ENCODE data around the gene TMEM141.

The TMEM141 gene

GRCh38 chr9:136751244-136751643 lies 39.9 kb upstream of the TMEM141 start:
- H3K27me3 ChIP-seq (ENCODE audit: insufficient read depth, low read length, poor library complexity, severe bottlenecking), result no peaks in the 10 kb centered on the region
- no peaks in the 10 kb centered on the region for H3K79me2 ChIP-seq (ENCODE audit: insufficient read depth, low read length)
- H3K9ac ChIP-seq (ENCODE audit: low read depth, low read length, poor library complexity, severe bottlenecking), result no peak overlapping the region
- no peak overlapping the region for H3K4me2 ChIP-seq (ENCODE audit: low read depth, low read length, poor library complexity, severe bottlenecking)
- no peak overlapping the region for H3K4me3 ChIP-seq (ENCODE audit: low read length, poor library complexity, severe bottlenecking)
- H3K9me3 ChIP-seq (ENCODE audit: insufficient read depth, low read depth, low read length), result peaks cover 9% of the 10 kb centered on the region; the same call in 1 of the 2 replicates
- no peaks in the 10 kb centered on the region for H3K36me3 ChIP-seq (ENCODE audit: insufficient read depth, low read length)
- H4K20me1 ChIP-seq (ENCODE audit: insufficient read depth, low read length, poor library complexity, severe bottlenecking), result no peaks in the 10 kb centered on the region
- TF ChIP-seq EZH2phosphoT487 (IDR thresholded peaks at IDR 0.05; ENCODE audit: borderline replicate concordance) (no peak), CTCF (conservative IDR thresholded peaks at IDR 0.05; ENCODE audit: low read length) (no peak)
- H3F3A ChIP-seq (ENCODE audit: low read depth), result no peaks in the 10 kb centered on the region
- no peaks in the 10 kb centered on the region for H3K9me2 ChIP-seq (replicated peaks; ENCODE audit: low read depth, low read length)
- no peak overlapping the region for H2AFZ ChIP-seq (ENCODE audit: low read length)
- H3K4me1 ChIP-seq (ENCODE audit: insufficient read depth, low read length, poor library complexity, severe bottlenecking), result no peaks in the 10 kb centered on the region

- H3K9me2 ChIP-seq (replicated peaks; ENCODE audit: low read depth, low read length), result no peaks in the 10 kb centered on the region
- no peaks in the 10 kb centered on the region for H3K79me2 ChIP-seq (ENCODE audit: insufficient read depth, low read length)
- no peak overlapping the region for H3K4me2 ChIP-seq (ENCODE audit: low read depth, low read length, poor library complexity, severe bottlenecking)
- no peak overlapping the region for H3K9ac ChIP-seq (ENCODE audit: low read depth, low read length, poor library complexity, severe bottlenecking)
- no peak overlapping the region for H3K4me3 ChIP-seq (ENCODE audit: low read length, poor library complexity, severe bottlenecking)
- no peaks in the 10 kb centered on the region for H3F3A ChIP-seq (ENCODE audit: low read depth)
- H3K36me3 ChIP-seq (ENCODE audit: insufficient read depth, low read length), result no peaks in the 10 kb centered on the region
- peaks cover 9% of the 10 kb centered on the region; the same call in 1 of the 2 replicates for H3K9me3 ChIP-seq (ENCODE audit: insufficient read depth, low read depth, low read length)
- no peaks in the 10 kb centered on the region for H3K4me1 ChIP-seq (ENCODE audit: insufficient read depth, low read length, poor library complexity, severe bottlenecking)
- no peak overlapping the region for H2AFZ ChIP-seq (ENCODE audit: low read length)
- H3K27me3 ChIP-seq (ENCODE audit: insufficient read depth, low read length, poor library complexity, severe bottlenecking), result no peaks in the 10 kb centered on the region
- TF ChIP-seq CTCF (conservative IDR thresholded peaks at IDR 0.05; ENCODE audit: low read length), result no peak
- no peaks in the 10 kb centered on the region for H4K20me1 ChIP-seq (ENCODE audit: insufficient read depth, low read length, poor library complexity, severe bottlenecking)
Measured at GRCh38 chr9:136751814-136752213, 39.3 kb upstream of the TMEM141 start.

- Histone ChIP-seq H3K4me1 (ENCODE audit: insufficient read depth, low read length, poor library complexity, severe bottlenecking) (no peaks in the 10 kb centered on the region), H3K4me3 (ENCODE audit: low read length, poor library complexity, severe bottlenecking) (no peak overlapping the region), H3K9me2 (replicated peaks; ENCODE audit: low read depth, low read length) (no peaks in the 10 kb centered on the region), H3K27me3 (ENCODE audit: insufficient read depth, low read length, poor library complexity, severe bottlenecking) (no peaks in the 10 kb centered on the region), H3K36me3 (ENCODE audit: insufficient read depth, low read length) (no peaks in the 10 kb centered on the region), H3K4me2 (ENCODE audit: low read depth, low read length, poor library complexity, severe bottlenecking) (no peak overlapping the region), H3K79me2 (ENCODE audit: insufficient read depth, low read length) (no peaks in the 10 kb centered on the region), H3F3A (ENCODE audit: low read depth) (no peaks in the 10 kb centered on the region), H2AFZ (ENCODE audit: low read length) (no peak overlapping the region), H4K20me1 (ENCODE audit: insufficient read depth, low read length, poor library complexity, severe bottlenecking) (no peaks in the 10 kb centered on the region), H3K9me3 (ENCODE audit: insufficient read depth, low read depth, low read length) (peaks cover 9% of the 10 kb centered on the region; the same call in 1 of the 2 replicates), H3K9ac (ENCODE audit: low read depth, low read length, poor library complexity, severe bottlenecking) (no peak overlapping the region)
- TF ChIP-seq EZH2phosphoT487 (IDR thresholded peaks at IDR 0.05; ENCODE audit: borderline replicate concordance) (no peak), CTCF (conservative IDR thresholded peaks at IDR 0.05; ENCODE audit: low read length) (no peak)
Measured at GRCh38 chr9:136753371-136754058, 37.6 kb upstream of the TMEM141 start.
